Kidney epithelial cell (primary cell): ENCODE results near the gene EHD3. TPM values are rescaled to one million over a fixed set of nuclear protein-coding genes. Genes with fewer than 3 reads are reported as not detected.
"Not testable (repeated sequence)": the region's sequence is repeated elsewhere in the genome, so short reads cannot be mapped to it uniquely, and the experiment has no call there.

Experiments used
- DNase-seq: peaks from one replicate; pipeline ENCODE4 v3.0.0-alpha.2; 2010; ENCODE audit warnings: low read depth
- H3K27me3 ChIP-seq: 2 replicates; pipeline ENCODE4 v1.6.0; 2011; ENCODE audit warnings: low read length; ENCODE audit not compliant: control insufficient read depth, insufficient read depth
- H3K36me3 ChIP-seq: 2 replicates; pipeline ENCODE4 v1.5.1; 2011; ENCODE audit warnings: low read length; ENCODE audit not compliant: control insufficient read depth, insufficient read depth
- H3K4me3 ChIP-seq: 2 replicates; pipeline ENCODE4 v1.5.1; 2011; ENCODE audit warnings: low read depth, mild to moderate bottlenecking, control low read depth, low read length
- total RNA-seq: library from RNA; depleted of rRNA; stranded (reverse); fragments of >200 nt; gene quantifications from 2 replicates; pipeline ENCODE4 v1.2.3, GENCODE V29; 2015
- TF ChIP-seq, protein P1 (sequence below): IDR thresholded peaks from 2 replicates; pipeline ENCODE4 v1.5.1; 2011; ENCODE audit warnings: mild to moderate bottlenecking, moderate library complexity, low read length, control low read depth, inconsistent platforms; ENCODE audit not compliant: insufficient read depth, poor library complexity, severe bottlenecking

EHD3 gene
- total RNA-seq, 1 donor from 2014 or later = 11.4 TPM

DNA sequence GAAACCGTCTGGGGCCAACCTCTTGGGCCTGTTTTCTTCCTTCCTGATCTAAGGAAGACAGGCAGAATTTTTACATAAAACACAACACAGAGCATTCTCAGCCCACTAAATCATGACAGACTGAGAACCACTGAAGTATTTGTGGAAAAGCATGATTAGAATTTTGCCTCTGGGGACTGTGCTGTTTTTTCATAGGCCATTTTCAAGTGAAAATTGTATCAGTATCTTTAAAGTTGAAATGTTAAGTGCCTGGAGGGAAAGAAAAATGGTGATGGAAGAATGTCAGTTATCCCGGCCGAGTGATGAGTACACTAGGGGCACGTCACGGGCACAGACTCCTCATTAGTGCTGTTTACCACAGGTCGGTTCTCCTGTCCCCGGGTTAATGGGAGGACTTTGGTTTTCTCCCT is 36.9 kb downstream of the EHD3 start:
- no peaks in the 10 kb centered on the region for H3K36me3 ChIP-seq
- H3K27me3 ChIP-seq = no peaks in the 10 kb centered on the region
- DNase-seq = no peak
- H3K4me3 ChIP-seq = no peak overlapping the region
- TF ChIP-seq, protein P1, sequence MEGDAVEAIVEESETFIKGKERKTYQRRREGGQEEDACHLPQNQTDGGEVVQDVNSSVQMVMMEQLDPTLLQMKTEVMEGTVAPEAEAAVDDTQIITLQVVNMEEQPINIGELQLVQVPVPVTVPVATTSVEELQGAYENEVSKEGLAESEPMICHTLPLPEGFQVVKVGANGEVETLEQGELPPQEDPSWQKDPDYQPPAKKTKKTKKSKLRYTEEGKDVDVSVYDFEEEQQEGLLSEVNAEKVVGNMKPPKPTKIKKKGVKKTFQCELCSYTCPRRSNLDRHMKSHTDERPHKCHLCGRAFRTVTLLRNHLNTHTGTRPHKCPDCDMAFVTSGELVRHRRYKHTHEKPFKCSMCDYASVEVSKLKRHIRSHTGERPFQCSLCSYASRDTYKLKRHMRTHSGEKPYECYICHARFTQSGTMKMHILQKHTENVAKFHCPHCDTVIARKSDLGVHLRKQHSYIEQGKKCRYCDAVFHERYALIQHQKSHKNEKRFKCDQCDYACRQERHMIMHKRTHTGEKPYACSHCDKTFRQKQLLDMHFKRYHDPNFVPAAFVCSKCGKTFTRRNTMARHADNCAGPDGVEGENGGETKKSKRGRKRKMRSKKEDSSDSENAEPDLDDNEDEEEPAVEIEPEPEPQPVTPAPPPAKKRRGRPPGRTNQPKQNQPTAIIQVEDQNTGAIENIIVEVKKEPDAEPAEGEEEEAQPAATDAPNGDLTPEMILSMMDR = no peak

DNA sequence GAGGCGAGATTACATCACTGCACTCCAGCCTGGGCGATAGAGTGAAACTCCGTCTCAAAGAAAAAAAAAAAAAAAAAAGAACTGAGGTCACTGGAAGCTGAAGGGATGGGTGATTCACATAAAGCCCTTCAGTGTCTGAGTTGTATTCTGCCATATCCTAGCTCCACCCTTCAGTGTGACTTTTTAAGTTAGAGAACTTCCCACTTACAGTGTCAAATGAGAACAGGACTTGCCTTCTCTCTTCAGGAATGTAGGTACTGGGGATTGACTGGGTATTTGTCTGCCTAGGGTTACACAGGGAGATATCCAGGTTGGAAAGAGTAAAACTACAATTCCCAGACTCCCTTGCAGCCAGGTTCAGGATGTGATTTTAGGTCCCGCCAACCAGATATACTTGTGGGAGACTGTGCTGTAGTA is 37.9 kb downstream of the EHD3 start:
- TF ChIP-seq, protein P1 = no peak
- peak; percentile 31 for DNase-seq
- H3K4me3 ChIP-seq = no peak overlapping the region
- H3K27me3 ChIP-seq = no peaks in the 10 kb centered on the region
- H3K36me3 ChIP-seq = no peaks in the 10 kb centered on the region

DNA sequence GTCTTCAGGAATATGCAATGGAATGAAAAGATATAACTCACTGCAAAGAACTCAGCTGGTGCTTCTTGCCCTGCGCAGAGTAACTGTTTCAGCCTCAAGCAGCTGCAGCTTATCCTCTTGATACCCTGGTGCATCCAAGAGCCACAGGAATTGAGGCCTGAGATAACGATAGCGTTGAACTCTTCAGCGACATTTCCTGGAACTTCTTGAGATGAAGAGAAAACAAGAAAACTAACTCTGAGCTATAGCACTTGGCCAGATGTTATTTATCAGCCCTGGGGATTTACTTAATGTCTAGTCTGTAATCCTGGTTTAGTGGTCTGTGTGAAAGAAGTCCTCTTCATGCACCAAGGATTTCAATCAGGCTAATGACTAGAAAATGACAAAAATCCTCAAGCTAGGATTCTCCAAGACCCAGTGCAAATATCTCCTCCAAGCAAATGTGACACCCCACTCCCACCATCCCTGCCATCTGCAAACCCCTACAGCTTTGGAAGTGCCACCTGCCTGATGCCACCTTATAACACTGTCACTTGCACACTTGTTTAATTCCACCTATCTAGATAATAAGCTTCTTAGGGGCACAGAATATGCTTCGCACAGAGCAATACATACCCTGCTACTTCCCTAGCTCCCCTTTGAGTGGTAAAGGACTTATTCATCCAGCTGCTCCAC is 40.6 kb downstream of the EHD3 start:
- no peak overlapping the region for H3K4me3 ChIP-seq
- DNase-seq = no peak

DNA sequence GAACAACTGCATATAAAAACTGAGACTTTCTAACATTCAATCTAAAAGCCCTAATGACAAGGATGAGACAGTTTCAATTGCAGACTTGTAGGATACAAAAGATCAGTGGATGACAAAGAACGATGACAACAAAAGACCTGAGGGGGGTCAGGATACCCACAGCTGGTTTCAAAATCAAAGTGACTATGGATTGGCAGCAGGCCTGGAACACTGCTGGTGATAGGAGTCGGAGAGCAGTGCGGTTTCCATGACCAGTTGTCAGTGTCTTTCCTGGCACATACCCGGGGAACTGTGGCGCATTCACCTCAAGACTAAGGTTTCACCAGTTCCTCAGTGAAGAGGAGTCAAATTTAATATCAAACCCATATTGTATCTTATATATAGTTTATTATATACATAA is 42.0 kb downstream of the EHD3 start:
- no peak for DNase-seq
- TF ChIP-seq, protein P1 = no peak
- Histone ChIP-seq H3K27me3 (no peaks in the 10 kb centered on the region), H3K36me3 (no peaks in the 10 kb centered on the region), H3K4me3 (no peak overlapping the region)

More for the DNA sequence above, 40.6 kb downstream of the EHD3 start:
- TF ChIP-seq, protein P1 = no peak
- no peaks in the 10 kb centered on the region for H3K36me3 ChIP-seq
- no peaks in the 10 kb centered on the region for H3K27me3 ChIP-seq

DNA sequence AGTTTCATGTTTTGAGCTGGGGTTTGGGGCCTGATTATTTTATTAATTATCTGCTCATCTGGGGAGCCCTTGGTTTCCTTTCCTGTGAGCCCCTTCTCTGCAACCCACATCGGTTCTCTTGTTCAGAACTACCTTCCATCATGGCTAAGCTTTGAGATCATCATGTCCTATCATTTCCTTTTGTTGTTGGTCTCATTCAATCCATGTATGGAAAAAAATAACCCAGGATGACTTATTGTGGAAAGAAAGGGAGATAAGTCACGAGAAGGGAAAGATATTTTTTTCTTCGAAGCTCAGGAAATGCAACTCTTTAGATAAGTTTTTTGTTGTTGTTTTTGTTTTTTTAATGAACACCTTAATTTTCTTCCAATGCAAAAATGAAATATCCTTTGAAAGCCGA is 43.7 kb downstream of the EHD3 start:
- Histone ChIP-seq H3K36me3 (no peaks in the 10 kb centered on the region), H3K27me3 (no peaks in the 10 kb centered on the region), H3K4me3 (no peak overlapping the region)
- TF ChIP-seq, protein P1 = no peak
- DNase-seq = no peak

DNA sequence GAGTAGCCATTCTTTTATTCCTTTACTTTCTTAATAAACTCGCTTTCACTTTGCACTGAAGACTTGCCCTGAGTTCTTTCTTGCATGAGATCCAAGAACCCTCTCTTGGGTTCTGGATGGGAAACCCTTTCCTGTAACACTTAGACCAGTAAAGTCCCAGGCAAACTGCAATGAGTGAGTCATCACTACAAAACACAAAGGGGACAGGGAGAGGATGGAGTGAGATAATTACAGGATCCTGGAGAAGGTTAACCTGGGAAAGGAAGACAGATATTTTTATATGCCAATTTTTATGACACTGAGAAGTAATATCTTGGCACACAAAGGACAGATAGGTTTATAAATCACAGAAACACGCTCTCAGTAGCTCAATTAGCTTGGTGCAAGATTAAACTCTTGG is 48.7 kb downstream of the EHD3 start:
- no peak for DNase-seq
- no peaks in the 10 kb centered on the region for H3K36me3 ChIP-seq
- no peak overlapping the region for H3K4me3 ChIP-seq
- TF ChIP-seq, protein P1 = no peak
- no peaks in the 10 kb centered on the region for H3K27me3 ChIP-seq

DNA sequence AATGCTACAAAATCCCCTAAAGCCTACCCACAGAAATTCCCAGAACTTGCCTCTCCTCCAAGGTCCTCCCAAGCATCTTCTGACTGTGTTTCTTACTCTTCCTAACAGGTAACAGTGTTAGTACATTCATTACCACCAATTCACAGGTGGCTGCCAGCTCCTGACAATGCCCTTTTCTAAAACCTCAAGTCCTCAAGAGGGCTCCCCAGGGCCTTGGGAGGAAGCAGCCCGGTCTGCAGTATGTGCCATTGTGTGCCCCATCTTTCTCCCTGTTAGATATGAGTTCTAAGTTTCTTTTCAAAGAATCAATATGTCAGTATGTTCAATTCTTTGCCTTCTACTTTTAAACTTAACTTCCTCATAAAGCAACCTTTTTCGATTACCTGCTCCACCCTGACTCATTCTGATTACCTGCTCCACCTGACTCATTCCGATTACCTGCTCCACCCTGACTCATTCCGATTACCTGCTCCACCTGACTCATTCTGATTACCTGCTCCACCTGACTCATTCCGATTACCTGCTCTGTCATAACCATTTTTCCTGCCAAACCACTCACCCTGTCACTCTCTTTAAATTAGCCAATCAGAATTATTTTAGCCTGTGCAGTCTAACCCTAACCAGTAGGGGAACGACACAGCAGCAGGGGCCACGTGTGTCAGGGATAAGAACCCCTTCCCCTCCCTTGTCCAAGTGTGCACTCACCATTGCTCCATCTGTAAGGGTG is 49.4 kb downstream of the EHD3 start:
- not testable (repeated sequence) for H3K36me3 ChIP-seq, H3K4me3 ChIP-seq, H3K27me3 ChIP-seq, DNase-seq
